Colonic mucosa (tissue), 4 donors: ENCODE results near the gene PGA3. TPM values are rescaled to one million over a fixed set of nuclear protein-coding genes. Genes with fewer than 3 reads are reported as not detected.
"Not testable (repeated sequence)": the region's sequence is repeated elsewhere in the genome, so short reads cannot be mapped to it uniquely, and the experiment has no call there.

ENCODE experiments used
- DNase-seq: peaks from one replicate; pipeline ENCODE4 v3.0.0-alpha.2; 2020
- H3K27ac ChIP-seq: fragments of 200-600 bp; one replicate; pipeline ENCODE4 v1.8.0; 2021
- H3K27me3 ChIP-seq: fragments of 200-600 bp; one replicate; pipeline ENCODE4 v1.8.0; 2021
- H3K36me3 ChIP-seq: fragments of 200-600 bp; one replicate; pipeline ENCODE4 v1.8.0; 2021
- H3K4me1 ChIP-seq: fragments of 200-600 bp; one replicate; pipeline ENCODE4 v1.8.0; 2021; ENCODE audit warnings: mild to moderate bottlenecking
- H3K4me3 ChIP-seq: fragments of 200-600 bp; one replicate; pipeline ENCODE4 v1.8.0; 2021
- H3K9ac ChIP-seq, 2 donors: one replicate each; pipeline ENCODE4 v1.7.0; 2013; ENCODE audit warnings: control low read depth in 2 of 2, low read depth in 2 of 2, low read length in 2 of 2
- H3K9me3 ChIP-seq: fragments of 200-600 bp; one replicate; pipeline ENCODE4 v1.8.0; 2021
- intact Hi-C: fragments of 100-400 bp; cut with DNase I; formaldehyde crosslinking; loops from one replicate; pipeline ENCODE4 v1.14.1; 2022
- total RNA-seq, 2 donors: library from RNA; stranded (reverse); fragmentation: NEBNext Ultra II Directional in 1 of 2; extraction: Animal tissue kit (Norgen Biotek cat#: 25700) in 1 of 2; gene quantifications; one replicate each; pipeline ENCODE4 v1.2.1, GENCODE V29; 2021
- TF ChIP-seq, protein P1 (sequence below): fragments of 200-600 bp; IDR thresholded peaks from one replicate; pipeline ENCODE4 v1.8.0; 2022; ENCODE audit warnings: antibody characterized with exemption, mild to moderate bottlenecking
- donor health status: healthy.
- donor health status: DM: no; HTN: no; CAD: no.
- donor health status: DM: no; HTN: no; CAD: no.

The PGA3 gene
- total RNA-seq, 2 donors from 2014 or later, result 0.35 TPM; not detected in 1

DNA sequence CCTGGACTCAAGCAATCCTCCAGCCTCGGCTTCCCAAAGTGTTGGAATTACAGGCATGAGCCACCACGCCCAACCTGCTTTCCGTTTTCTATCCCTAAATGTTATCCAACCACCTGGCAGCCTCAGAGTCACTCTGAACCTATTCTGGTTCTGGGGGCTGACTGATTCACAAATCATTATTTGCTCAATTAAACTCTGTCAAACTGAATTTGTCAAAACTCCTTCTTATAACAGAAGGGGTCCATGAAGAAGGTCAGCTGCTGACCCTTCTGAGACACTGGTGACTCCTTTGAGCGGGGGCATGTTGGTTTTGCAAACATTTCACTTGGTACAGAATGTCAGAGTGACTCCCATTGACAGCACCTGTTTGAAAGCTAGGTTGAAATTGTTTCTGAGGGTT is 40.3 kb upstream of the PGA3 start:
- intact Hi-C loops, result no loop called here
- Histone ChIP-seq H3K4me1 (no peaks in the 10 kb centered on the region), H3K36me3 (no peaks in the 10 kb centered on the region), H3K27ac (no peak overlapping the region), H3K4me3 (no peak overlapping the region), H3K9ac (no peak overlapping the region), H3K27me3 (no peaks in the 10 kb centered on the region), H3K9me3 (no peaks in the 10 kb centered on the region)
- DNase-seq, result no peak
- TF ChIP-seq, protein P1, sequence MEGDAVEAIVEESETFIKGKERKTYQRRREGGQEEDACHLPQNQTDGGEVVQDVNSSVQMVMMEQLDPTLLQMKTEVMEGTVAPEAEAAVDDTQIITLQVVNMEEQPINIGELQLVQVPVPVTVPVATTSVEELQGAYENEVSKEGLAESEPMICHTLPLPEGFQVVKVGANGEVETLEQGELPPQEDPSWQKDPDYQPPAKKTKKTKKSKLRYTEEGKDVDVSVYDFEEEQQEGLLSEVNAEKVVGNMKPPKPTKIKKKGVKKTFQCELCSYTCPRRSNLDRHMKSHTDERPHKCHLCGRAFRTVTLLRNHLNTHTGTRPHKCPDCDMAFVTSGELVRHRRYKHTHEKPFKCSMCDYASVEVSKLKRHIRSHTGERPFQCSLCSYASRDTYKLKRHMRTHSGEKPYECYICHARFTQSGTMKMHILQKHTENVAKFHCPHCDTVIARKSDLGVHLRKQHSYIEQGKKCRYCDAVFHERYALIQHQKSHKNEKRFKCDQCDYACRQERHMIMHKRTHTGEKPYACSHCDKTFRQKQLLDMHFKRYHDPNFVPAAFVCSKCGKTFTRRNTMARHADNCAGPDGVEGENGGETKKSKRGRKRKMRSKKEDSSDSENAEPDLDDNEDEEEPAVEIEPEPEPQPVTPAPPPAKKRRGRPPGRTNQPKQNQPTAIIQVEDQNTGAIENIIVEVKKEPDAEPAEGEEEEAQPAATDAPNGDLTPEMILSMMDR, result no peak

DNA sequence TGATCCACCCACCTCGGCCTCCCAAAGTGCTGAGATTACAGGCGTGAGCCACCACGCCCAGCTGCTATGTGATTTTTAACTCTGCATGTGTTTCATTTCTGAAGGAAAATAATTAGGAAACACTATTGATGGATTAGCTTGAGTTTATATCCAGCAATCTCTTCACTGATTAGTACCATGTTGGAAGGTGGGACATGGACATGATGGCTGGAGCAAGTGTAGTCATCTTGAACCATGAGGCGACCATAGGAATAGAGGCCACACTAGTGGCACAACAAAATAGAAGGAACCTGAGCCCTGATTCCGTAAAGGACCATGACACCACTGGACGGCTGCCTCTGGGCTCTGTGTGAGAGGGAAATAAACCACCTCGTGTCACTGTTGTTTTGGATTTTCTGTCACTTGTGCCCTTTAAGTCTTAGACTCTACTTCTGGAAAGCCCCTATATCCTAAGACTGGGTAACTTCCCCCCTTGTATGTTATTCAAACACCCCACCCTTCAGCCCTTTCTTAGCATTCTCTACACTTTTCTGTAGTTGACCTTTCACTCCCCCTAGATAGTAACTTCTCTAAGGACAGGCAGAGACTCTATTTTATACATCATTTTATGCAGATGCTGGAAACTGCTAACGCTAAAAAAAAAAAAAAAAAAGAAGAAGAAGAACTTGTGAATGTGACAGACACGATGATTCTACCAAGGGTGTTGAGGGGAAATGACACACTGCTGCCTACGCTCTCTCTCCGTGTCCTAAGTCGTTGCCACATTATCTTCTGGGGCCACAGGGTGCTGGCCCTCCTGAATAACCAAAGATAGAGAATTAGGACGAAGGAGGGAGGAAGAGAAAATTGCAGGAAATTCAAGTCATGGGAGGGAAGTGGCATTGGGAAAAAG is 39.4 kb upstream of the PGA3 start:
- intact Hi-C loops, result no loop called here
- no peak for DNase-seq
- Histone ChIP-seq H3K27me3 (no peaks in the 10 kb centered on the region), H3K4me1 (no peaks in the 10 kb centered on the region), H3K4me3 (no peak overlapping the region), H3K36me3 (no peaks in the 10 kb centered on the region), H3K27ac (peak overlapping the region; percentile 16), H3K9ac (no peak overlapping the region), H3K9me3 (no peaks in the 10 kb centered on the region)
- TF ChIP-seq, protein P1, result no peak

DNA sequence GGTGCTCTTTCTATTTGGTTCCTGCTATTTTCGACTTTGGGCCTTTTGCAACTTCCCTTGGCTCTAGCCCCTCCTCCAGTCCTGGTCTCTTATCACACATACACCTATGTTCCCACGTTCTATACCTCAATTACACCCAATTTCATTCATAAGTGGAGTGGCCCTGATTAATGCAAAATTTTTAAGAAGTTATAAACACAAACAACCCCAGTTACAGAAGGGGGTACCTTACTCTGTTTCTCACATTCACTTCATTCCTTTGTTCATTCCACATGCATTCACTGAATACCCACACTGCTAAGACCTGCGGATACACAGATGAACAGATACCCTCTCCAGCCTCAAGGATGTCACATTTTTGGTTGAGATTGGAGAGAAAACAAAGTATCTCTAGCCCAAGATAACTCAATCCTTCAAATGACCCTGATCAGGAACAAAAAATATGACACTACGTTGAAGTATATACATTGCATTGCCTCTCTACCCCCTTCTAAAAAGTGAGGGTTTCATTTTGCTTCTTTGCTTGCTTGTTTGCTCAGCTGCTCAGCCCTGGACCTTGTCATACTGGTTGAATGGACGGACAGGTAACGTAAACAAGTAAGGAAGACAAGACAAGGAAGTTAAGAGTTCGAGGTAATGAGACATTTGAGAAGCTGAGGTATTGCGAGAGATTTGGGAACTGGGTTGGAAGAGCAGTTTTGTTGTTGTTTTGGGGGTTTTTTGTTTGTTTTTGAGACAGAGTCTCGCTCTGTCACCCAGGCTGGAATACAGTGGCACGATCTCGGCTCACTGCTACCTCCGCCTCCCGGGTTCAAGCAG is 38.5 kb upstream of the PGA3 start:
- no peak for DNase-seq
- H3K4me3 ChIP-seq, result no peak overlapping the region

DNA sequence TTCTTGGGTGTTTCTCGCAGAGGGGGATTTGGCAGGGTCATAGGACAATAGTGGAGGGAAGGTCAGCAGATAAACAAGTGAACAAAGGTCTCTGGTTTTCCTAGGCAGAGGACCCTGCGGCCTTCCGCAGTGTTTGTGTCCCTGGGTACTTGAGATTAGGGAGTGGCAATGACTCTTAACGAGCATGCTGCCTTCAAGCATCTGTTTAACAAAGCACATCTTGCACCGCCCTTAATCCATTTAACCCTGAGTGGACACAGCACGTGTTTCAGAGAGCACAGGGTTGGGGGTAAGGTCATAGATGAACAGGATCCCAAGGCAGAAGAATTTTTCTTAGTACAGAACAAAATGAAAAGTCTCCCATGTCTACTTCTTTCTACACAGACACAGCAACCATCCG is 37.5 kb upstream of the PGA3 start:
- intact Hi-C loops, H3K27me3 ChIP-seq, H3K9me3 ChIP-seq, H3K9ac ChIP-seq, DNase-seq, H3K27ac ChIP-seq, H3K4me1 ChIP-seq, H3K4me3 ChIP-seq, H3K36me3 ChIP-seq: not testable (repeated sequence)

More for the DNA sequence above, 38.5 kb upstream of the PGA3 start:
- Histone ChIP-seq H3K36me3 (no peaks in the 10 kb centered on the region), H3K9ac (no peak overlapping the region), H3K27me3 (no peaks in the 10 kb centered on the region), H3K27ac (peak overlapping the region; percentile 16), H3K9me3 (no peaks in the 10 kb centered on the region), H3K4me1 (no peaks in the 10 kb centered on the region)
- TF ChIP-seq, protein P1, result no peak
- intact Hi-C loops, result no loop called here

DNA sequence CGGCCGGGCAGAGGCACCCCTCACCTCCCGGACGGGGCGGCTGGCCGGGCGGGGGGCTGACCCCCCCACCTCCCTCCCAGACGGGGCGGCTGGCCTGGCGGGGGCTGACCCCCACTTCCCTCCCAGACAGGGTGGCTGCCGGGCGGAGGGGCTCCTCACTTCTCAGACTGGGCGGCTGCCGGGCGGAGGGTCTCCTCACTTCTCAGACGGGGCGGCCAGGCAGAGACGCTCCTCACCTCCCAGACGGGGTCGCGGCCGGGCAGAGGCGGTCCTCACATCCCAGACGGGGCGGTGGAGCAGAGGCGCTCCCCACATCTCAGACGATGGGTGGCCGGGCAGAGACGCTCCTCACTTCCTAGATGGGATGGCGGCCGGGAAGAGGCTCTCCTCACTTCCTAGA is 37.0 kb upstream of the PGA3 start:
- intact Hi-C loops, H3K27me3 ChIP-seq, H3K27ac ChIP-seq, H3K4me1 ChIP-seq, H3K4me3 ChIP-seq, DNase-seq, H3K36me3 ChIP-seq, H3K9me3 ChIP-seq, H3K9ac ChIP-seq: not testable (repeated sequence)

DNA sequence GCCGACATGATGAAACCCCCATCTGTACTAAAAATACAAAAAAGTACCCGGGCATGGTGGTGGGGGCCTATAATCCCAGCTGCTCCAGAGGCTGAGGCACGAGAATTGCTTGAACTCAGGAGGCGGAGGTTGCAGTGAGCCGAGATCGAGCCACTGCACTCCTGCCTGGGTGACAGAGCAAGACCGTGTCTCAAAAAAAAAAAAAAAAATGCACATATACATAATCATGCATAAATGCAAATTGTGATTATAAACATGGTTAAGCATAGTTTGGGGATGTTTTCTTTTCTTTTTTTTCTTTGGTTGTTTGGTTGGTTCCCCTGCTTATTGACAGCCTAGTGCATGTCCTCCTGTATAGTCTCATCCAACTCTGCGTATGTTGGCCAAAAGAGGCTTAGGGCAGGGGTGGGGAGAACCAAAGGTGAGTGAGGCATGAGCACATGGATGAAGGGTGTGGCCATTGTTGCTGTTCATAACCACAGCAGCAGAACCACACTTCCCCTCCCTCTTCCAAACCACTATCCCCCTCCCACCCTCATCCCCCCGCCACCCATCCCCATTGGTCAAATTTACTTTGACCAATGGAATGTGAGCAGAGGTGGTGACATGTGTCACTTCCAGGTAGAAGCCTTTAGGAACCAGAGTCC is 35.1 kb upstream of the PGA3 start:
- no peak overlapping the region for H3K27ac ChIP-seq
- TF ChIP-seq, protein P1, result no peak
- no peak overlapping the region for H3K9ac ChIP-seq
- no peaks in the 10 kb centered on the region for H3K27me3 ChIP-seq
- DNase-seq, result no peak
- intact Hi-C loops, result no loop called here
- H3K4me1 ChIP-seq, result no peaks in the 10 kb centered on the region
- H3K4me3 ChIP-seq, result no peak overlapping the region
- H3K36me3 ChIP-seq, result no peaks in the 10 kb centered on the region
- H3K9me3 ChIP-seq, result no peaks in the 10 kb centered on the region
